SK-N-MC (cell line): ENCODE measurements around the gene DNAJB6.

Experiments used
- EZH2 ChIP-seq: fragments of 200-600 bp; sonication (generic); IDR thresholded peaks from one replicate; pipeline ENCODE4 v1.6.1; 2017; ENCODE audit warnings: antibody characterized with exemption
- FOXP2 ChIP-seq: optimal IDR thresholded peaks from 2 replicates; pipeline ENCODE3; 2011; ENCODE audit warnings: mild to moderate bottlenecking, moderate library complexity; ENCODE audit not compliant: insufficient read depth; ENCODE audit errors: extremely low read length, control extremely low read depth
- POLR2AphosphoS5 ChIP-seq: IDR thresholded peaks from 2 replicates; pipeline ENCODE4 v1.6.1; 2012; ENCODE audit warnings: mild to moderate bottlenecking, low read depth, low read length, borderline replicate concordance

DNA sequence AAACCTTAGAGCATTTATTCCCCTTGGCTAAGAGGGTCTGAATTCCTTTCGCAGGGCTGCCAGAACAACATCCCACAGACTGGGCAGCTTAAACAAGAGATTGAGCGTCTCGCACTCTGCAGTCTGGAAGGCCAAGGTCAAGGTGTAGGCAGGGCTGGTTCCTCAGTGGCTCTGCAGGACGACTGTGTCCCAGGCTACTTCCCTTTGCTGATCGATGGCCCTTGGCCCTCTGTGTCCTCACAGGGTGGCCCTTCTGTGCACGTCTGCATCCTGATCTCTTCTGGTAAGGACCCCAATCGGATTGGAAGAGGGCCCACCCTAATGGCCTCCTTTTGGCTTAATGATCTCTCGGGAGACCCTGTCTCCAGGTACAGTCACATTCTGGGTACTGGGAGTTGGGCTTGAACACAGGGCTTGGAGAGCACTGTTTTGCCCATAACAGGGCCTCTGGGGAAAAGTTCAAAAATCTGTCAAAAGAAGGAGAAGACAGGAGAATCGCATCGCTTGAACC is 35.1 kb upstream of the DNAJB6 start:
- TF ChIP-seq EZH2 (no peak), POLR2AphosphoS5 (no peak), FOXP2 (no peak)
